ENCODE data around the gene TRIM49.
"Not testable (repeated sequence)": the region's sequence is repeated elsewhere in the genome, so short reads cannot be mapped to it uniquely, and the experiment has no call there.

The TRIM49 gene

GRCh38 chr11:89808475-89808874 is at the start of gene TRIM49:
TRIM49 (minus strand) TSS chr11:89808575; CDS start chr11:89804469, 4,106 bp downstream.
- DNase-seq (ENCODE audit: low read depth): not testable (repeated sequence)

- not testable (repeated sequence) for DNase-seq (ENCODE audit: low read depth)
Observed at GRCh38 chr11:89826694-89827093, 18.3 kb upstream of the TRIM49 start.

GRCh38 chr11:89820008-89820407 is 11.6 kb upstream of the TRIM49 start:
- not testable (repeated sequence) for DNase-seq (ENCODE audit: low read depth)

GRCh38 chr11:89813535-89813934 is 5.2 kb upstream of the TRIM49 start:
- not testable (repeated sequence) for DNase-seq (ENCODE audit: low read depth)

DNA sequence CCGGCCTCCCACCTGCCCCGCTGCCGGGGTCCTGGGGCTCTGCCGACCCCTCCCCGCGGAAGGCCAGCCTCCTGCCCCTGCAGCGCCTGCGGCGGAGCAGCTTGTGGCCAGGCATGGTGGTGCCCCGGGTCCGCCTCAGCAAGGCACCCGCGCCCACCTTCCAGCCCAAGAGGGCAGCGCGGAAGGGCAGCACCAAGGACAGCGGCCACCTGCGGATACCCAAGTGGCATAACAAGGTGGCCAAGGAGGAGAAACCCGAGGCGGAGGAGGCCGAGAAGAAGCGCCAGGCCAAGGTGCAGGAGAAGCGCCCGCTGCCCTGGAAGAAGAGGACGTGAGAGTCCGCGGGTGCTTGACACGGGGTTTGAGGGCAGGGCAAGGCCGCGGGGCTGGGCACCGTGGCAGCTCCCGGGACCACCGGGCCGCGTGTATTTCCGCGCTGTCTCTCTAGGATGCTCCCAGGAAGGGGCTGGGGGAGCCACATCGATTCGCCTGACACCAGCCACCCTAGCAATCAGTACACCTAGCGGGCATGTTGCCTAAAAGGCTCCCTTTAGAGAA is 20.8 kb downstream of the TRIM49 start:
- not testable (repeated sequence) for DNase-seq (ENCODE audit: low read depth)

DNA sequence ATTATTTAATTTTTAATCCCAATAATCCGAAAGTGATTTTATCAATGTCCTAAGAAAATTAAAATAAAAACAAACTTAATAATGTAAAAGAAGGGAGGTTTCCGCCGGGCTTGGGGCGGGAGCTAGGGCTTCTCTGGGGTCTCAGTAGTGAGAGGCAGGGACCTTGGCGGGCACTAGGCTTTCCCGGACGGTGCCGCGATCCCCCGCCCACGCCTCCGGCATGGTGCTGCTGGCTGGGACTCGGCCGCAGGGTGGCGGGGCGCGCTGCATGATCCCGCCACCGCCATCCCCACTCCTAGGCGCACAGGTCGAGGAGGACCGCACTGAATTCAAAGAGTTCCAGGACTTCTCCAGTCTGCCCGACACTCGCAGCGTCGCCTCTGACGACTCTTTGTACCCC is 22.6 kb downstream of the TRIM49 start:
- DNase-seq (ENCODE audit: low read depth): not testable (repeated sequence)

- DNase-seq (ENCODE audit: low read depth): not testable (repeated sequence)
Observed at GRCh38 chr11:89750822-89751221, 57.6 kb downstream of the TRIM49 start.
